Thyroid gland (tissue), 4 donors: ENCODE data around the gene TRAPPC4.

Experiments used
- CTCF ChIP-seq, 6 experiments: fragments of 200-600 bp in 3 of 6; fragments of 450-650 bp in 3 of 6; sonication (generic) in 3 of 6; IDR thresholded peaks; one replicate each; pipeline ENCODE4 v1.5.1; 2016 to 2019; ENCODE audit warnings: antibody characterized with exemption in 6 of 6, mild to moderate bottlenecking in 2 of 6, inconsistent platforms in 1 of 6, moderate library complexity in 1 of 6
- POLR2A ChIP-seq, 2 donors: fragments of 450-650 bp; IDR thresholded peaks; one replicate each; pipeline ENCODE4 v1.6.1; 2017; ENCODE audit warnings: antibody characterized with exemption in 2 of 2, mild to moderate bottlenecking in 2 of 2, moderate library complexity in 1 of 2

DNA sequence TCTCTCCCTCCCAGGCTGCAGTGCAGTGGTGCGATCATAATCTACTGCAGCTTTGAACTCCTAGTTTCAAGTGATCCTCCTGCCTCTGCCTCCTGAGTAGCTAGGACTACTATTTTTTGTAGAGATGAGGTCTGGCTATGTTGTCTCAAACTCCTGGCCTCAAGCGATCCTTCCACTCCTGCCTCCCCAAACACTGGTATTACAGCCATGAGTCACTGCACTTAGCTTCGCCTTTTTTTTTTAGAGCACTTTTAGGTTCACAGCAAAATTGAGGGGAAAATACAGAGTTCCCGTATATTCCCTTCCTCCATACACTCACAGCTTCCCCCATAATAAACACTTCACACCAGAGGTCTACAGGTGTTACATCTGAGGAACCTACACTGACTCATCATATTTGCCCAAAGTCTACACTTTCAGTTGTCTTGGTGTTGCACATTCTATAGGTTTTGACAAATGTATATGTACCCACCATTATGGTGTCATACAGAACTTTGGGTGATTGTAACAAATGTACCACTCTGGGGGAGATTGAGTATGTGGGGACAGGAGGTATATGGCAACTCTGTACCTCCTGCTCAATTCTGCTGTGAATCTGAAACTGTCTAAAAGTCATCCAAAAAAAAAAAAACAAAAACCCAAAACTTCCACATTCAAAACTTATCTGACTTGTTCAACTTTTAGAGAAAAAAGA lies 23.4 kb downstream of the TRAPPC4 start:
- TF ChIP-seq POLR2A (IDR thresholded peaks at IDR 0.05) (no peak), CTCF (IDR thresholded peaks at IDR 0.05) (no peak)
